T-helper 1 cell treated with Interleukin-12 subunit alpha and Interleukin-12 subunit beta and Interleukin-4 antibody, amounts not matched to agents 30 ng/mL and 1 ng/mL, for 36 hours (primary cell): ENCODE data around the gene NRP1. TPM values are rescaled to one million over a fixed set of nuclear protein-coding genes. Genes with fewer than 3 reads are reported as not detected.

Experiments used
- intact Hi-C: fragments of 100-400 bp; cut with micrococcal nuclease; formaldehyde crosslinking; loops from one replicate; pipeline ENCODE4 v1.15.1; 2024
- total RNA-seq: library from RNA; stranded (reverse); gene quantifications from 2 replicates; pipeline ENCODE4 v1.2.3, GENCODE V29; 2022

Gene NRP1
- total RNA-seq, 1 donor from 2014 or later, result 3.4 TPM

DNA sequence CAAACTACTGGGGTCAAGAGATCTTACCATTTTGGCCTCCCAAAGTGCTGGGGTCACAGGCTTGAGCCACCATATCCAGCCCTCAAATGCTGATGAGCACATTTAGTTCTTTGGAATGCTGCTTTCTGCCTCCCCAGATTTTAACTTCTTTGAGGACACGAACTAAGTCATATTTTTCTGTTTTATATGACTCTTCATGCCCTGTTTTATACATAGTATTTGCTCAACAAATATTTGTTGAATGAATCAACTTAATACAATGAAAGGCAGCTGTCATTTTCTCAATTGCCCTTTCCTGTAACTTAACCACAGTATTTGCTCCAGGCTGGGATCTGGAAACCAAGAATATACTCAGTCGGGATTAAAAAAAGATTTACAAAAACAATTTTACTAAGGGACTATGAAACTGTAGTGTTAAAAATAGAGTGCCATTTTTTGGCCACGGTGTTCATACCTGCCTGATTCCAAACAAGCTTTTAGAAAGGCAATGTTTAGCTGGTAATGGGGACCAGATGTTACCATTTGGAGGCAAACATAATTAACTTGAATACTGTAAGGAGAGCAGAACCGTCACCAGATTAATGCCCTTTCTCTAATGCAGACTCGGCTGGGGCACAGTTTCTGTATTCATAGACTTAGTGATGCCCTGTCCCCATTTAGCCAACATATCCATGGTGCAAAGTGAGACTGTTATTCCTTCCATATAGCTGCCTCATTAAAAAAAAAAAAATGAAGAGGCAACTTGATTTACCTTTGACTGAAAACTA lies 117.6 kb downstream of the NRP1 start:
- intact Hi-C loops, result no loop called here

DNA sequence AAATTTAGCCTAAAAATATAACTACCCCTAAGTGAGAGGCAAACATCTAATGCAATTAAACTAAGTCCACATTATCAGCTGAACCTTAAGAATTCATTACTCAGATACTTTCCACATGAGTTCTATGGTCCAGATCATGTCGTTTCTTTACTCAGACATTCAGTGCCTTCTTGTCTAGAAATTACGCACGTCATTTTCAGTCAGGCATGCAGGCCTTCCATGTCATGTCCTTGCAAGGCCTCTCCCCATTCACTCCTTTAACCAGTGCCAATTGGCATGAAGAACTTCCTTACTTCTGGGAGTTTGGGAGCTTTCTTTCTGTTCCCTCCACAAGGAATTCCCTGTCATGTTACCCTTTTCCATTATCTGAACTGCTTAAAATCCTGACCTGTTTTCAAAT lies 118.8 kb downstream of the NRP1 start:
- intact Hi-C loops, result no loop called here

GRCh38 chr10:33215154-33215553 lies 119.3 kb downstream of the NRP1 start:
- intact Hi-C loops, result no loop called here

- intact Hi-C loops, result no loop called here
Measured at GRCh38 chr10:33214174-33214573, 120.3 kb downstream of the NRP1 start.

DNA sequence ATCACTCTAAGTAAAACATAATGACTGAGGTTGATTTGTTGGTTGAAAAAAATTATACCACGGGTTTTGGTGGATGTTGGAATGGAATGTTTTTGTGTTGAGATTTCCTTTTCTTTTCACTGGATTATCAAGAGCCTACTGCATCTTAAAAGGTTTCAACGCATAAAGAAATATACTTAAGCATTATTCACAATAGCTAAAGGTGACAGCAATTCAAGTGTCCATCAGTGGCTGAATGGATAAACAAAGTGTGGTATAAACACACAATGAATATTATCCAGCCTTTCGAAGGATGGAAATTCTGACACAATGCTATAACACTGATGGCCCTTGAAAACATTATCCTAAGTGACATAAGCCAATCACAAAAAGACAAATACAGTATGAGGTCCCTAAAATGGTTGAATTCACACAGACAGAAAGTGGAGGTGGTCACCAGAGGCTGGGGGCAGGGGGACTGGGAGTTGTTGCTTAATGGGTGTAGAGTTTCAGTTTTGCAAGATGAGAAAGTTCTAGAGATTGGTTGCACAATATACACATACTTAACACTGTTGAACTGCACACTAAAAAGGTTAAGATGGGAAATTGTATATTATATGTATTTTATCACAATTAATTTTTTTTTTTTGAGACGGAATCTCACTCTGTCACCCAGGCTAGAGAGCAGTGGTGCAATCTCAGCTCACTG lies 122.3 kb downstream of the NRP1 start:
- intact Hi-C loops, result no loop called here

DNA sequence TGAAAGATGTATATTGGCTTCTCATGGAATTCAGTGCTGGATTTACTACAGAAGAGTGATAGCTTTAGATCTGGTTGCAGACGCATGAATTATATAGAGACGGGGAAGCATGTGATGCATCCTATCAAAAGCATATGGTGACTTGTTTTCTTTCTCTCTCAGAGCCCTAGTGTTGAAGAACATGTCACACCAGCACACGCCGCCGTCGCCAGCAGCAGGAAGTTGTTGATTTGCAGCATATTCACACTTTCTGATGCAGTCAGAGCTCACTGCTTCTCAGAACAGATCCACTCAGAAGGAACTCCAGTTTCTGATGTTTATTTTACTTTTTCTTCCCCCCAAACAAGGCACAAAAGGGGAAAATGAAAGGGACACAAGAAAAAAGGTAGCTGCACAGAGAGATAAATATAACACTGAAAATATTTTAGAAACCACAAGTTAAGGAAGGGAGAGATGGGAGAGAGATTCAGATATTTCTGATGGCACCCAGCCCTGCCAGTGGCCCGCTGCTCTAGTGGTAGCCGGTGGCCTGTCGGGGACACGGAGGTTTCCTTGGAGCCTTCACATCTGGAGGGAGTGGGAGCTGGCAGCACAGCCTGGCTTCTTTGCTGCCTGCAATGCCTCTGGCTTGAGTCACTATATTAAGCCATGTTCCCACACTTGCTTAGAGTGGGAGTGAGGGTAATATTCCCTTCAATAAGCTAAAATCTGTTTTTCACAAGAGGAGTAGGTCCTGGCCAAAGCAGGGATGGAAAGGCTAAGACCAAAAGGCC lies 123.2 kb downstream of the NRP1 start:
- intact Hi-C loops, result loop anchor here (1.0 kb wide), 1 partner anchor 37 kb away; no protein-coding TSS in a partner anchor

DNA sequence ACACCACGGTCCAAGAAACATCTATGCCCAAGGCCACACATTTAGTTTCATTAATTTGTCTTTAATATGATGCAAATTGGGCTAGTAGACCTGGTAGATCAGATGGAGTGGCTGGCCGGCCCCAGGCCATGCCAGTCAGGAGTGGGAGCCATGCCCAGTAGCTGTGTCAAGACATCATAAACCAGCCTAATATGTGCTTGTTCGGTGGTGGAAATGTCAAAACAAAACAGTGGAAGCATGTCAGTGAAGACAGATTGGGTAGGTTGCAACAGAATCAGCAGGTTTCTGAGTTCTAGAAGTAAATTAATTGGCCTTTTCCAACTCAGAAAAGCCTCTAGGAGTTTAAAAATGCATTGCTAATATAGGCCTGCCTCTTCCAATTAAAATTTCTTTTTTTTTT lies 124.7 kb downstream of the NRP1 start:
- intact Hi-C loops, result no loop called here

GRCh38 chr10:33208166-33208565 lies 126.3 kb downstream of the NRP1 start:
- intact Hi-C loops, result no loop called here

- intact Hi-C loops, result no loop called here
Measured at GRCh38 chr10:33204031-33204430, 130.4 kb downstream of the NRP1 start.

GRCh38 chr10:33201971-33202370 lies 132.5 kb downstream of the NRP1 start:
- intact Hi-C loops, result no loop called here

DNA sequence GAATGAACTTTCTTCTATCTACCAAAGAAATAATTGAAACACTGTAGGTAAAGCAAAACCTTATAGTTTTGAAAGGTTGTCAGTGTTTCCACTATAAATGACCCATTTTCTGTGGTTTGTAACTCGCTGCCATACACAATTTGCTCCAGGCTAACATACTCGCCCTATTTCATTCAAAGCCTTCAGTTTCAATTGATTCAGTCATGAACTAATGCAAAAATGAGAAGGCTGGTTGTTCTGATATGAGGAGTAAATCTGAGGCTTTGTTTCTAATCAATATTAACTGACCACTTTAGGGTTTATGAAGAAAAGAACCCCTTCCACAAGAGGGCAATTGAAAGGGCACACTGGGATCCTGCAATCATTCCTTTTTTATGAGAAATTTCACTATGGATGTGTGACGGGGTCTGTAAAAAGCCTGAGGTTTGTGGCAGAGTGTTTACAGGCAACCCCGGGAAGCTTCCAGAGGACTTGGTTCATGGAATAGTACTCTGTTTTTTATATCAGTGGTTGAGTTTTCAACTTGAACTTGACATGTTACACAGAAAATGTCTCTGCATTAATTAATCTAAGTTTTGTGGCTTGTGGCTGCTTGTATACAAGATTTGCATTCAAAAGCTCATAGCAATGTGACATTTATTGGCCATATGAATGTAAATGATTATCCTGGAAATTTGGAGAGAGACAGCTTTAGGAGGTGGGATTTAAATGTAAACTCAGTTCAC lies 133.2 kb downstream of the NRP1 start:
- intact Hi-C loops, result no loop called here

DNA sequence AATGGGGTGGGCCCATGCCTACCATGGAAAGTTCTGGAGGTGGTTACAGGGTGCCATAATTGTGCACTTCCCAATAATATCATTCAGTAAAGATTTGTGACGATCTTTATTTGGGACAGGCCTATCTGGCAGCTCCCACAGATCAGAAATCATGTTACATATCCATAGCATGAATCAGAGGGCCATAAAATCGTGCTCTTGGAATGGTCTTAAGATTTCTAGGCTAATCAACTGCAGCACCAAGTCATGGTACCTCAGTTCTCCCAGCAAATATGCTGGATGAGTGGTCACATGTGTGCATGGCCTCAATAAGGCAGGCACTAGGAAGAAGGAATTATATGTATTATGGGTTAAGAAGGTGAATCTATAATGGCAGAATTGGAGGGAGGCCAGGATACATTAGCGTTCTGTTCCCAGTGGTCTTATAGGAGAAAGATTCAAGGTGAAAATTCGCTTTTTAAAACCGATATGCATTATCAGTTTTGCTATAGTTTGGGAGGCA lies 134.7 kb downstream of the NRP1 start:
- intact Hi-C loops, result loop anchor here (10.0 kb wide), 1 partner anchor 605 kb away; no protein-coding TSS in a partner anchor

DNA sequence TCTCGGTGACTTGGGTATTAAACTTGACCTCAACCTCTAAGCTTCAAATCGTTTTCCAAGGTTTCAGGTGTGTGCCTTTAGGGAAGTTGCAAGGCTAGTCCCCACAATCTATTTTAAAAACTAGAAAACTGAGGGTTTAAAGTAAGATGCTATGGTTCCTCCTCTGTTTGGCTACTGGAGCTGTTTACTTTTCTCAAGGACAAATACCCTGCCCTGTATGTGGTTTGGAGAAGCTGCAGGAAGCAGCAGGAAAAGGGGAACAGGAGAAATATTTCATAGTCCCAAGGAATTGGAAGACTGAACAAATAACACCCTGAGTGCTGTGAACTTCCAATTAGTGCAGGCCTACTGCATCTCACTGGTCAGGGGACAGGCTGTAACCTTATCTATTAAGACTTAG lies 135.9 kb downstream of the NRP1 start:
- intact Hi-C loops, result loop anchor here (10.0 kb wide), 1 partner anchor 606 kb away; no protein-coding TSS in a partner anchor

- intact Hi-C loops, result loop anchor here (10.0 kb wide), 1 partner anchor 608 kb away; no protein-coding TSS in a partner anchor
Measured at GRCh38 chr10:33196710-33197491, 137.6 kb downstream of the NRP1 start.

DNA sequence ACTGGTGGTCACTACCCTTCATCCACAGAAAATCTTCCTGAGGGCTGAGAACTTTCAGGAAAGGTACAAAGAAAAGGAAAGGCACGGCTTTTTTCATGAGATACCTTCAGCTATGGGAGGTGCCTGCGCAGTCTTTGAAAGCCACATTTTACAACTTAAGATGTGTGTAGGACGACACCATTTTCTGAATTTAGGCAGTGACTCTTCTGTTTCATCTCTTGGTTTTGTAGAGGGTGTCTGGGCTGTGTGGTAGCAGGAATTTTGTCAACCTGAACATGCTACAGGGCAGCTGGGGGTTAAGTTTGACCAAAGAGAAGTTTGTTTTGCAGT lies 138.1 kb downstream of the NRP1 start:
- intact Hi-C loops, result loop anchor here (10.0 kb wide), 1 partner anchor 608 kb away; no protein-coding TSS in a partner anchor

- intact Hi-C loops, result loop anchor here (10.0 kb wide), 1 partner anchor 609 kb away; no protein-coding TSS in a partner anchor
Measured at GRCh38 chr10:33195608-33196376, 138.7 kb downstream of the NRP1 start.

GRCh38 chr10:33193701-33194521 lies 140.6 kb downstream of the NRP1 start:
- intact Hi-C loops, result loop anchor here (1.0 to 10.0 kb wide), 6 partner anchors 53 to 1444 kb away; no protein-coding TSS in a partner anchor

DNA sequence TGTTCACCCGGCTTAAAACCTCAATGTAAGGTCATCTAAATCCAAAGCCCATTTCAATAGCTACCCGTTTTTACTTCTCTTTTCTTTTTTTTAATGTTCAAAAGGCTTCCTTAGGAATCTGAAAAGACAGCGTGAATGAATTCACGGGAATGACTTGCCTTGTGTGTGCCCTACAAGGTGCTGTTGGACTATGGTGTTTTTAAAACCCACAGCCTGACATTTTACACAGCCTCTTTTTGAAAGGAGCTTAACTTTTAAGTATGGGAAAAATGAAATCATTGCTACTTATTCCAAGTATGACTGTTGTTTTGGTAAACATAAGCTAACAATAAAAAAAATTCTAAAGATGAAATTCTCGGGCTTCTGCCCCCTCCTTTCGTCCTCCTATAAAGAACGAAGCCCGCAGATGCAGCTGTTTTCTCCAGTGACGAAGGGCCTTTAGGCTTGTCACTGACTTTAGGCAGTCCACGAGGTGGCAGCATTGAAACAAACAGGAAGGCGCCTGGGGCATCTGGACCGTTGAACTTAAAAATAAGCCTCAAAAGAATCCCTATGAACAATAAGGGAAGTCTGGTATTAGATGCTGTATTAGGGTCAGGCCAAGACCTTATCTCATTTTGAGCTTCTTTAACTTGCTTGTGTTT lies 141.3 kb downstream of the NRP1 start:
- intact Hi-C loops, result loop anchor here (1.0 to 10.0 kb wide), 6 partner anchors 54 to 1445 kb away; no protein-coding TSS in a partner anchor
